SK-N-SH treated with all-trans-retinoic acid at 6 μM for 48 hours (cell line): ENCODE data around the gene UBXN6.

ENCODE experiments used
- CSRNP3 ChIP-seq: fragments of 250-450 bp; sonication (Bioruptor Pico); IDR thresholded peaks from 2 replicates; pipeline ENCODE4 v1.5.1; 2021; ENCODE audit warnings: mild to moderate bottlenecking, moderate library complexity
- OSR1 ChIP-seq: fragments of 250-450 bp; sonication (Bioruptor Pico); IDR thresholded peaks from 2 replicates; pipeline ENCODE4 v1.8.0; 2022; ENCODE audit warnings: moderate library complexity, mild to moderate bottlenecking, inconsistent platforms
- ZFP30 ChIP-seq: fragments of 450-650 bp; formaldehyde crosslinking; IDR thresholded peaks from 2 replicates; pipeline ENCODE4 v1.5.0; 2022; ENCODE audit warnings: mild to moderate bottlenecking, moderate library complexity
- ZNF8 ChIP-seq: fragments of 450-650 bp; formaldehyde crosslinking; IDR thresholded peaks from 2 replicates; pipeline ENCODE4 v1.5.0; 2020; ENCODE audit warnings: mild to moderate bottlenecking, moderate library complexity
- TF ChIP-seq, protein P1 (sequence below): fragments of 250-450 bp; sonication (Bioruptor Pico); IDR thresholded peaks from 2 replicates; pipeline ENCODE4 v1.8.0; 2020; ENCODE audit warnings: mild to moderate bottlenecking, moderate library complexity, borderline replicate concordance

DNA sequence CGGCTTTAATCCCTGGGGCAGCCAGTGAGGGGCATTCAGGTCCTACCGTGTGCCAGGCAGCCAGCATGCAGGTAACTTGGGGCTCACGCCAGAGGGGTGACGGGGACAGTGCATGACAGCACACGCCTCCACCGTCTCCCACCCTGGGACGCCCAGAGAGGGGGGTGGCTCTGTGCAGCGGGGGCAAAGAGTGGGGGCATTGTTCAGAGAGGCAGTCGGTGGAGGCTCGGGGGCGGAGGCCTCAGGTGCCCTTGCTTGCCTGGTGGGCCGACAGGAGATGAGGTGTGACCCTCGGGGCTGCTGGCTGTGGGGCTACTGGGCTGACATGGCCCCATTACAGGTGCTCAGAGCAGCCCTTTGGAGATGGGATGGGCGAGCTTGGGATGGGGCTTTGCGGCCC lies 42.3 kb upstream of the UBXN6 start:
- TF ChIP-seq ZFP30 (CRISPR knock-in tag) (no peak), CSRNP3 (CRISPR knock-in tag) (no peak), OSR1 (CRISPR knock-in tag) (no peak), ZNF8 (no peak)
- TF ChIP-seq, protein P1, sequence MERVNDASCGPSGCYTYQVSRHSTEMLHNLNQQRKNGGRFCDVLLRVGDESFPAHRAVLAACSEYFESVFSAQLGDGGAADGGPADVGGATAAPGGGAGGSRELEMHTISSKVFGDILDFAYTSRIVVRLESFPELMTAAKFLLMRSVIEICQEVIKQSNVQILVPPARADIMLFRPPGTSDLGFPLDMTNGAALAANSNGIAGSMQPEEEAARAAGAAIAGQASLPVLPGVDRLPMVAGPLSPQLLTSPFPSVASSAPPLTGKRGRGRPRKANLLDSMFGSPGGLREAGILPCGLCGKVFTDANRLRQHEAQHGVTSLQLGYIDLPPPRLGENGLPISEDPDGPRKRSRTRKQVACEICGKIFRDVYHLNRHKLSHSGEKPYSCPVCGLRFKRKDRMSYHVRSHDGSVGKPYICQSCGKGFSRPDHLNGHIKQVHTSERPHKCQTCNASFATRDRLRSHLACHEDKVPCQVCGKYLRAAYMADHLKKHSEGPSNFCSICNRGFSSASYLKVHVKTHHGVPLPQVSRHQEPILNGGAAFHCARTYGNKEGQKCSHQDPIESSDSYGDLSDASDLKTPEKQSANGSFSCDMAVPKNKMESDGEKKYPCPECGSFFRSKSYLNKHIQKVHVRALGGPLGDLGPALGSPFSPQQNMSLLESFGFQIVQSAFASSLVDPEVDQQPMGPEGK (CRISPR knock-in tag) = no peak
